Esophagus muscularis mucosa (tissue), 4 donors: Measurements from ENCODE around the gene MARCHF4. TPM values are rescaled to one million over a fixed set of nuclear protein-coding genes. Genes with fewer than 3 reads are reported as not detected.
A peak's percentile ranks its signal among the peaks of the same experiment; 100 is the strongest.

Experiments
- DNase-seq: peaks from one replicate; pipeline ENCODE4 v3.0.0-alpha.2; 2017; ENCODE audit errors: extremely low spot score
- H3K27ac ChIP-seq, 4 donors: fragments of 200-600 bp; sonication (generic); replicated peaks in 1 of 4; 1 replicate in 3 of 4; 2 replicates in 1 of 4; pipeline ENCODE4 v1.5.1; 2016 to 2019; ENCODE audit warnings: mild to moderate bottlenecking in 1 of 4
- H3K27me3 ChIP-seq, 4 donors: fragments of 200-600 bp; sonication (generic); one replicate each; pipeline versions ENCODE4 v1.5.1 to v1.6.0; 2016 to 2019
- H3K36me3 ChIP-seq, 4 donors: fragments of 200-600 bp; sonication (generic); one replicate each; pipeline ENCODE4 v1.5.1; 2016 to 2019
- H3K4me1 ChIP-seq, 4 donors: fragments of 200-600 bp; sonication (generic); one replicate each; pipeline ENCODE4 v1.5.1; 2016 to 2019
- H3K4me3 ChIP-seq, 4 donors: fragments of 200-600 bp; sonication (generic); 1 replicate in 2 of 4; 2 replicates in 2 of 4; pipeline ENCODE4 v1.5.1; 2016 to 2019; ENCODE audit warnings: mild to moderate bottlenecking in 4 of 4, moderate library complexity in 1 of 4
- H3K9me3 ChIP-seq, 4 donors: fragments of 200-600 bp; sonication (generic); 1 replicate in 3 of 4; 2 replicates in 1 of 4; pipeline ENCODE4 v1.5.1; 2016 to 2019
- CTCF ChIP-seq, 3 experiments: fragments of 200-600 bp in 2 of 3; fragments of 450-650 bp in 1 of 3; sonication (generic) in 2 of 3; IDR thresholded peaks; one replicate each; pipeline ENCODE4 v1.5.1; 2017 to 2019; ENCODE audit warnings: antibody characterized with exemption in 3 of 3, mild to moderate bottlenecking in 2 of 3, moderate library complexity in 1 of 3
- EP300 ChIP-seq: sonication (generic); formaldehyde crosslinking; IDR thresholded peaks from one replicate; pipeline ENCODE4 v1.6.1; 2017; ENCODE audit warnings: antibody characterized with exemption
- POLR2A ChIP-seq: fragments of 450-650 bp; IDR thresholded peaks from one replicate; pipeline ENCODE4 v1.6.1; 2017; ENCODE audit warnings: antibody characterized with exemption, moderate library complexity, mild to moderate bottlenecking, low read depth
- POLR2AphosphoS5 ChIP-seq, 2 donors: sonication (generic); formaldehyde crosslinking; IDR thresholded peaks; one replicate each; pipeline ENCODE4 v1.6.1; 2017; ENCODE audit warnings: antibody characterized with exemption in 2 of 2
- WGBS: methylation state at CpG from one replicate; pipeline ENCODE4 v1.1.5; 2018; 5-methylcytosine and 5-hydroxymethylcytosine counted together
- intact Hi-C: fragments of 100-400 bp; cut with DNase I; formaldehyde crosslinking; loops from one replicate; pipeline ENCODE4 v1.15.1; 2023
- total RNA-seq, 4 donors: library from RNA; depleted of rRNA; stranded (reverse); fragments of >200 nt; gene quantifications; one replicate each; pipeline versions ENCODE4 v1.1.0 to v1.2.1, GENCODE V29; 2016

Gene MARCHF4
- total RNA-seq, 4 donors from 2014 or later, result not detected

GRCh38 chr2:216404010-216404618 lies 31.8 kb upstream of the MARCHF4 start:
- no peak for DNase-seq
- Histone ChIP-seq H3K27me3 (peaks cover 0 to 17% (median 0%) of the 10 kb centered on the region in 4 donors), H3K36me3 (no peaks in the 10 kb centered on the region), H3K4me3 (no peak overlapping the region), H3K27ac (no peak overlapping the region), H3K9me3 (no peaks in the 10 kb centered on the region), H3K4me1 (no peaks in the 10 kb centered on the region)
- intact Hi-C loops, result no loop called here
- 68% methylated on average over 5 of the region's 5 CpGs for WGBS
- TF ChIP-seq POLR2A, result no peak
- peak; percentile 69 to 83 (median 72) for TF ChIP-seq CTCF (IDR thresholded peaks at IDR 0.05)

GRCh38 chr2:216402751-216403150 lies 30.5 kb upstream of the MARCHF4 start:
- H3K27me3 ChIP-seq, result peaks cover 0 to 12% (median 0%) of the 10 kb centered on the region in 4 donors
- no peak for TF ChIP-seq EP300
- no peak for TF ChIP-seq CTCF (IDR thresholded peaks at IDR 0.05)
- no peak for TF ChIP-seq POLR2AphosphoS5 (IDR thresholded peaks at IDR 0.05)
- no peak for TF ChIP-seq POLR2A
- intact Hi-C loops, result no loop called here
- H3K9me3 ChIP-seq, result no peaks in the 10 kb centered on the region
- no peaks in the 10 kb centered on the region for H3K4me1 ChIP-seq
- DNase-seq, result no peak
- H3K27ac ChIP-seq, result no peak overlapping the region
- H3K4me3 ChIP-seq, result no peak overlapping the region
- WGBS, result 74% methylated on average over 6 of the region's 6 CpGs
- H3K36me3 ChIP-seq, result no peaks in the 10 kb centered on the region

DNA sequence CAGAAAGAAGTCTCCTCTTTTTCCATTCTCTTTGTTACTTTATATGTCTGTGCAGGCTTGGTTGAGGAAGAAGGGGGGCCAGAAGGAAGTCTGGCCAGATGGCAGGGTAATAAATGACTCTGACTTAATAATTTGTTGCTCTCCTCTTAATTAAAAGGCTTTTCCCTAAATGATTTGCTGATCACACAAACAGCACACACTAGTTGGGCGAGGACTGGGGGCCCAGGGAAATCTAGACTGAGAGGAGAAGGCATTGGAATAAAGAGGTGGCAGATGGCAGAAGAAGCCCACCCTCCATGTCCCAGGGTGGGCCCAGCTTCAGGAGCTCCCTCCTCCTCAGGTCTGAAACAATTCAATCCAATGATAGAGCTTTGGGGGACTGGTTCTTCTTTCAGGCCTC lies 27.3 kb upstream of the MARCHF4 start:
- H3K9me3 ChIP-seq, result no peaks in the 10 kb centered on the region
- no peak overlapping the region for H3K27ac ChIP-seq
- no peaks in the 10 kb centered on the region for H3K4me1 ChIP-seq
- no peaks in the 10 kb centered on the region for H3K36me3 ChIP-seq
- no peak for TF ChIP-seq EP300
- no peak for TF ChIP-seq POLR2A
- no peak for TF ChIP-seq POLR2AphosphoS5 (IDR thresholded peaks at IDR 0.05)
- TF ChIP-seq CTCF (IDR thresholded peaks at IDR 0.05), result no peak
- intact Hi-C loops, result no loop called here
- DNase-seq, result no peak
- 53% methylated on average over 1 of the region's 1 CpG for WGBS
- no peak overlapping the region for H3K4me3 ChIP-seq
- H3K27me3 ChIP-seq, result no peaks in the 10 kb centered on the region

DNA sequence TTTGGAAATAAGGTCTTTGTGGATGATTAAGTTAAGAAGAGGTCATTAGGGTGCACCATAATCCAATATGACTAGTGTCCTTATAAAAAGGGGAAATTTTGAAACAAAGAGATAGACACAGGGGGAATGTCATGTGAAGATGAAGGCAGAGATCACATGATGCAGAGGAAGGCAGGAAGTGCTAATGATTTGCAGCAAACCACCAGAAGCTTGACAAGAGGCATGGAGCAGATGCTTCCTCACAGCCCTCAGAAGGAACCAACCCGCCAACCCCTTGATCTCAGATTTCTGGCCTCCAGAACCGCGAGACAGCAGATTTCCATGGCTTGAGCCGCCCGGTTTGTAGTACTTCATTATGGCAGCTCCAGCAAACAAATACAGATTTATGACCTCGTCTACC lies 22.6 kb upstream of the MARCHF4 start:
- 88% methylated on average over 6 of the region's 6 CpGs for WGBS
- intact Hi-C loops, result no loop called here
- Histone ChIP-seq H3K27me3 (no peaks in the 10 kb centered on the region), H3K4me3 (no peak overlapping the region), H3K9me3 (no peaks in the 10 kb centered on the region), H3K36me3 (no peaks in the 10 kb centered on the region), H3K4me1 (no peaks in the 10 kb centered on the region), H3K27ac (no peak overlapping the region)
- DNase-seq, result no peak
- no peak for TF ChIP-seq POLR2AphosphoS5 (IDR thresholded peaks at IDR 0.05)
- no peak for TF ChIP-seq CTCF (IDR thresholded peaks at IDR 0.05)
- TF ChIP-seq POLR2A, result no peak
- TF ChIP-seq EP300, result no peak
